Measurements from ENCODE around the gene ANKRD55. TPM values are rescaled to one million over a fixed set of nuclear protein-coding genes. Genes with fewer than 3 reads are reported as not detected.

Gene ANKRD55
- total RNA-seq, 1 experiment from 2014 or later: not detected

DNA sequence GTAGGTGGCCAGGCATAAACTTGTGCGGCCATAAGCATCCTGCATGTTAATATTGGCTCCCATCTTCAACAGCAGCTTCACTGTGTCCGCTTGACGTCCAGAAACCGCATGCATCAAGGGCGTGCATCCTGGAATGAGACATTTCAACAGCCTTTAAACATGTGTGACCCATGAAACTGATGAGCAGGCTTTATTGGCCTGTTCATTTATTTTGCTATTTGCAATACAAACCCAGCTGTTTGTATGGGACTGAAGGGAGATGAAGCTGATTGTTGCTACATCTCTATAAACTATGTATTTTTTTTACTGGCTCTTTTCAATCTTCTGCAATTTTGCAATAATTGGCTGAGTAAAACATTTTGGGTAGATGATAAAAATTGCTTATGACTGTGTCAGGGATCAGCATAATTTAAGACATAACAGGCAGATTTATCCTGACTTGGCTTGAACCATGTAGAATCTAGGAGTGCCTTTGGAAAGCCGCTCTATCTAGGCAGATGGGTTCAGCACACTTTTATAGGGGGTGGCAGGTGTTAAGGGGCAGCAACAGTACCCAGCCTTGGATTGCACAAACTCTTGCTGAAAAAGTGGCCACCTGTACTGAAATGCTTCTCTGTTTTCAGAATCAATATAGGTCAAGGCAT lies 56.9 kb downstream of the ANKRD55 start:
- POLR2A ChIA-PET (ENCODE audit: unreplicated experiment): no interaction called here

DNA sequence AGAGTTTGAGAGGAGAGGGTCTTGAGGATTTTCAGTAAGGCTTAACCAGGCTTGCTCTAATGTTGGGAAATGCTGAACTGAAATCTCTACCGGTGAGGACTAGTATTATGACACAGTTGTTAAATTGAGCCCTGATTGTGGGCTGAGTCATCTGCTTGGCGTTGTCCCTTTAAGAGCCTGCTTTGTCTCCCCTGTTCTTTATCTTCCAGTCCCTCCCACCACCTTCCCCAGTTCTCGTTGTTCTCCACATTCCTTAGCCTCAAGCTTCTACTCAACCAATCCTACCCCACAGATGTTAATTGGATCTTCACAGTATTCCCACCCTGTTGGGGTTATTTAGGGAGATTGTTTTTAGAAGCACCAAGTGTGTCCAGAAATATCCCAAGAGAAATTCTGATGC lies 57.6 kb downstream of the ANKRD55 start:
- H3K4me1 ChIP-seq (replicated peaks; ENCODE audit: insufficient read depth): peaks cover 21% of the 10 kb centered on the region
- no peak overlapping the region for H3K27ac ChIP-seq
- no peaks in the 10 kb centered on the region for H4K20me1 ChIP-seq (ENCODE audit: insufficient read depth)
- intact Hi-C loops (cut with micrococcal nuclease; ENCODE audit: unreplicated experiment): loop anchor here (1.0 kb wide), 1 partner anchor 181 kb away; the partner anchor contains the start of gene IL6ST
- no peaks in the 10 kb centered on the region for H3K9me2 ChIP-seq (ENCODE audit: insufficient read depth)
- no peaks in the 10 kb centered on the region for H3K9me3 ChIP-seq (ENCODE audit: insufficient read depth, low read depth)
- peak overlapping the region; percentile 50 for H3K4me2 ChIP-seq
- no peaks in the 10 kb centered on the region for H3K79me2 ChIP-seq (ENCODE audit: low read depth)
- TF ChIP-seq EZH2 (IDR thresholded peaks at IDR 0.05; ENCODE audit: low read depth): no peak
- TF ChIP-seq, protein P1, sequence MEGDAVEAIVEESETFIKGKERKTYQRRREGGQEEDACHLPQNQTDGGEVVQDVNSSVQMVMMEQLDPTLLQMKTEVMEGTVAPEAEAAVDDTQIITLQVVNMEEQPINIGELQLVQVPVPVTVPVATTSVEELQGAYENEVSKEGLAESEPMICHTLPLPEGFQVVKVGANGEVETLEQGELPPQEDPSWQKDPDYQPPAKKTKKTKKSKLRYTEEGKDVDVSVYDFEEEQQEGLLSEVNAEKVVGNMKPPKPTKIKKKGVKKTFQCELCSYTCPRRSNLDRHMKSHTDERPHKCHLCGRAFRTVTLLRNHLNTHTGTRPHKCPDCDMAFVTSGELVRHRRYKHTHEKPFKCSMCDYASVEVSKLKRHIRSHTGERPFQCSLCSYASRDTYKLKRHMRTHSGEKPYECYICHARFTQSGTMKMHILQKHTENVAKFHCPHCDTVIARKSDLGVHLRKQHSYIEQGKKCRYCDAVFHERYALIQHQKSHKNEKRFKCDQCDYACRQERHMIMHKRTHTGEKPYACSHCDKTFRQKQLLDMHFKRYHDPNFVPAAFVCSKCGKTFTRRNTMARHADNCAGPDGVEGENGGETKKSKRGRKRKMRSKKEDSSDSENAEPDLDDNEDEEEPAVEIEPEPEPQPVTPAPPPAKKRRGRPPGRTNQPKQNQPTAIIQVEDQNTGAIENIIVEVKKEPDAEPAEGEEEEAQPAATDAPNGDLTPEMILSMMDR (conservative IDR thresholded peaks at IDR 0.05): no peak
- ChIA-PET CTCF (no interaction called here), POLR2A (ENCODE audit: unreplicated experiment) (no interaction called here)
- H2AFZ ChIP-seq: no peak overlapping the region
- H3K27me3 ChIP-seq (ENCODE audit: insufficient read depth, low read depth): no peaks in the 10 kb centered on the region
- no peak overlapping the region for H3K4me3 ChIP-seq
- no TSS peak for BruUV-seq (replicated peaks)
- DNase-seq: peak; percentile 16 to 57
- no peaks in the 10 kb centered on the region for H3K36me3 ChIP-seq (ENCODE audit: low read depth)
- H3F3A ChIP-seq (ENCODE audit: insufficient read depth, low read depth): no peaks in the 10 kb centered on the region

More for the DNA sequence above, 56.9 kb downstream of the ANKRD55 start:
- H3K4me2 ChIP-seq: no peak overlapping the region
- no peak for DNase-seq
- H4K20me1 ChIP-seq (ENCODE audit: insufficient read depth): no peaks in the 10 kb centered on the region
- no peak overlapping the region for H3K4me3 ChIP-seq
- BruUV-seq (replicated peaks): no TSS peak
- no peaks in the 10 kb centered on the region for H3K79me2 ChIP-seq (ENCODE audit: low read depth)
- no peaks in the 10 kb centered on the region for H3K27me3 ChIP-seq (ENCODE audit: insufficient read depth, low read depth)
- CTCF ChIA-PET: no interaction called here
- no peak overlapping the region for H2AFZ ChIP-seq
- H3K4me1 ChIP-seq (replicated peaks; ENCODE audit: insufficient read depth): peaks cover 21% of the 10 kb centered on the region
- no peaks in the 10 kb centered on the region for H3K36me3 ChIP-seq (ENCODE audit: low read depth)
- no peaks in the 10 kb centered on the region for H3F3A ChIP-seq (ENCODE audit: insufficient read depth, low read depth)
- H3K27ac ChIP-seq: no peak overlapping the region
- no peaks in the 10 kb centered on the region for H3K9me3 ChIP-seq (ENCODE audit: insufficient read depth, low read depth)
- intact Hi-C loops (cut with micrococcal nuclease; ENCODE audit: unreplicated experiment): no loop called here
- H3K9me2 ChIP-seq (ENCODE audit: insufficient read depth): no peaks in the 10 kb centered on the region
- TF ChIP-seq, protein P1 (conservative IDR thresholded peaks at IDR 0.05): no peak
- TF ChIP-seq EZH2 (IDR thresholded peaks at IDR 0.05; ENCODE audit: low read depth): no peak

DNA sequence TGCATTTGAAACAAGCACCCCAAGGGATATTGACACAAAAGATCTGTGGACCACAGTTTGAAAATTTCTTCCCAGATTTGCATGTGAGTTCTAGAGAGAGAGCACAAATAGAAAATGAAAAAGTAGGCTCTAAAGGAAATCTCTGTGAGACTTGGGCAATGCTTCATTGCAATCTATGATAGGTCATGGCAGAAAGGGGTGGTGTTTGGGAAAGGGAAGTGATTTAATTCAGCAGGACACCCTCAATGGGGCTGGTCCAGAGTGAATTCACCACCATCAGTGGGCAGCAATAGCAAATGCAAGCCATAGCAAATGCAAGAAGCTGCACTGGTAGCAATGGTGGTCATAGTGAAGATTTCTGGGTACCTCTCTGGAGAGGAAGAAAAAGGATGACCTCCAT lies 58.1 kb downstream of the ANKRD55 start:
- intact Hi-C loops (cut with micrococcal nuclease; ENCODE audit: unreplicated experiment): loop anchor here (1.0 kb wide), 1 partner anchor 181 kb away; the partner anchor contains the start of gene IL6ST
- DNase-seq: no peak
- Histone ChIP-seq H4K20me1 (ENCODE audit: insufficient read depth) (no peaks in the 10 kb centered on the region), H3K4me3 (no peak overlapping the region), H3K27me3 (ENCODE audit: insufficient read depth, low read depth) (no peaks in the 10 kb centered on the region), H2AFZ (no peak overlapping the region), H3K27ac (no peak overlapping the region), H3K36me3 (ENCODE audit: low read depth) (no peaks in the 10 kb centered on the region), H3F3A (ENCODE audit: insufficient read depth, low read depth) (no peaks in the 10 kb centered on the region), H3K9me3 (ENCODE audit: insufficient read depth, low read depth) (no peaks in the 10 kb centered on the region), H3K79me2 (ENCODE audit: low read depth) (no peaks in the 10 kb centered on the region), H3K4me2 (peak overlapping the region; percentile 50; the same call in 1 of the 2 replicates), H3K9me2 (ENCODE audit: insufficient read depth) (no peaks in the 10 kb centered on the region), H3K4me1 (replicated peaks; ENCODE audit: insufficient read depth) (peaks cover 21% of the 10 kb centered on the region)
- BruUV-seq (replicated peaks): no TSS peak
- TF ChIP-seq, protein P1 (conservative IDR thresholded peaks at IDR 0.05): no peak
- TF ChIP-seq EZH2 (IDR thresholded peaks at IDR 0.05; ENCODE audit: low read depth): no peak
- POLR2A ChIA-PET (ENCODE audit: unreplicated experiment): no interaction called here
- CTCF ChIA-PET: no interaction called here

All from PC-9 (cell line).